Astrocyte (in vitro differentiated cells and primary cell): ENCODE measurements around the gene EXPH5.

Experiments used
- CTCF ChIP-seq: IDR thresholded peaks from 2 replicates; pipeline ENCODE4 v1.5.1; 2011; ENCODE audit warnings: low read depth, mild to moderate bottlenecking, inconsistent platforms, low read length, moderate library complexity; ENCODE audit not compliant: insufficient read depth
- EZH2 ChIP-seq: IDR thresholded peaks from 2 replicates; pipeline ENCODE4 v1.6.1; 2012; ENCODE audit warnings: mild to moderate bottlenecking, low read length, inconsistent platforms; ENCODE audit not compliant: insufficient read depth

- no peak for TF ChIP-seq CTCF
- TF ChIP-seq EZH2 = no peak
Measured at GRCh38 chr11:108524422-108524821, 69.1 kb downstream of the EXPH5 start.
